Measurements from ENCODE around the gene MECP2.
A peak's percentile ranks its signal among the peaks of the same experiment; 100 is the strongest.
"Not testable (repeated sequence)": the region's sequence is repeated elsewhere in the genome, so short reads cannot be mapped to it uniquely, and the experiment has no call there.

The MECP2 gene

GRCh38 chrX:154097589-154098541 is at the start of gene MECP2:
MECP2 (minus strand) TSS chrX:154097717.
- DNase-seq (ENCODE audit: low read depth in 2 of 2): peak; percentile 69 to 74

- not testable (repeated sequence) for DNase-seq (ENCODE audit: low read depth in 2 of 2)
Observed at GRCh38 chrX:154144010-154144409, 46.5 kb upstream of the MECP2 start, which contains the start of gene OPN1LW. OPN1LW (plus strand) TSS chrX:154144243; CDS start chrX:154144284, 41 bp downstream.

- DNase-seq (ENCODE audit: low read depth in 2 of 2): no peak
Observed at GRCh38 chrX:154142950-154143745, 45.6 kb upstream of the MECP2 start.

- DNase-seq (ENCODE audit: low read depth in 2 of 2): no peak
Observed at GRCh38 chrX:154142386-154142785, 44.9 kb upstream of the MECP2 start.

- DNase-seq (ENCODE audit: low read depth in 2 of 2): no peak
Observed at GRCh38 chrX:154140742-154141141, 43.2 kb upstream of the MECP2 start.

GRCh38 chrX:154140206-154140605 is 42.7 kb upstream of the MECP2 start:
- DNase-seq (ENCODE audit: low read depth in 2 of 2): no peak

- no peak for DNase-seq (ENCODE audit: low read depth in 2 of 2)
Observed at GRCh38 chrX:154138857-154139256, 41.3 kb upstream of the MECP2 start.

- DNase-seq (ENCODE audit: low read depth in 2 of 2): peak; percentile 37 to 43
Observed at GRCh38 chrX:154136627-154137161, 39.2 kb upstream of the MECP2 start.

- DNase-seq (ENCODE audit: low read depth in 2 of 2): no peak
Observed at GRCh38 chrX:154135458-154136229, 38.1 kb upstream of the MECP2 start.

GRCh38 chrX:154132366-154132765 is 34.8 kb upstream of the MECP2 start:
- DNase-seq (ENCODE audit: low read depth in 2 of 2): no peak

GRCh38 chrX:154131955-154132354 is 34.4 kb upstream of the MECP2 start:
- no peak for DNase-seq (ENCODE audit: low read depth in 2 of 2)

GRCh38 chrX:154126101-154126500 is 28.6 kb upstream of the MECP2 start:
- no peak for DNase-seq (ENCODE audit: low read depth in 2 of 2)

GRCh38 chrX:154125391-154126040 is 28.0 kb upstream of the MECP2 start:
- no peak for DNase-seq (ENCODE audit: low read depth in 2 of 2)

- DNase-seq (ENCODE audit: low read depth in 2 of 2): peak in 1 of 2 donors; percentile 7
Observed at GRCh38 chrX:154123241-154124219, 26.0 kb upstream of the MECP2 start.

- DNase-seq (ENCODE audit: low read depth in 2 of 2): no peak
Observed at GRCh38 chrX:154121961-154122360, 24.4 kb upstream of the MECP2 start.

- DNase-seq (ENCODE audit: low read depth in 2 of 2): no peak
Observed at GRCh38 chrX:154121207-154121606, 23.7 kb upstream of the MECP2 start.

- no peak for DNase-seq (ENCODE audit: low read depth in 2 of 2)
Observed at GRCh38 chrX:154120567-154120966, 23.1 kb upstream of the MECP2 start.

- no peak for DNase-seq (ENCODE audit: low read depth in 2 of 2)
Observed at GRCh38 chrX:154117566-154117965, 20.0 kb upstream of the MECP2 start.

GRCh38 chrX:154116426-154117211 is 19.1 kb upstream of the MECP2 start:
- DNase-seq (ENCODE audit: low read depth in 2 of 2): no peak

All from stimulated activated CD8-positive, alpha-beta memory T cell treated with anti-CD3 and anti-CD28 coated beads, Interleukin-2, amount 100 ng/mL, for 1 hour (primary cell).